CD4-positive, alpha-beta T cell treated with Interleukin-4 for 1 hour (primary cell): ENCODE data around the gene CLEC4C.
"Not testable (repeated sequence)": the region's sequence is repeated elsewhere in the genome, so short reads cannot be mapped to it uniquely, and the experiment has no call there.

Experiments
- DNase-seq, 2 donors: peaks; one replicate each; pipeline ENCODE4 v3.0.0-alpha.2; 2020 to 2022

Gene CLEC4C, protein sequence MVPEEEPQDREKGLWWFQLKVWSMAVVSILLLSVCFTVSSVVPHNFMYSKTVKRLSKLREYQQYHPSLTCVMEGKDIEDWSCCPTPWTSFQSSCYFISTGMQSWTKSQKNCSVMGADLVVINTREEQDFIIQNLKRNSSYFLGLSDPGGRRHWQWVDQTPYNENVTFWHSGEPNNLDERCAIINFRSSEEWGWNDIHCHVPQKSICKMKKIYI

DNA sequence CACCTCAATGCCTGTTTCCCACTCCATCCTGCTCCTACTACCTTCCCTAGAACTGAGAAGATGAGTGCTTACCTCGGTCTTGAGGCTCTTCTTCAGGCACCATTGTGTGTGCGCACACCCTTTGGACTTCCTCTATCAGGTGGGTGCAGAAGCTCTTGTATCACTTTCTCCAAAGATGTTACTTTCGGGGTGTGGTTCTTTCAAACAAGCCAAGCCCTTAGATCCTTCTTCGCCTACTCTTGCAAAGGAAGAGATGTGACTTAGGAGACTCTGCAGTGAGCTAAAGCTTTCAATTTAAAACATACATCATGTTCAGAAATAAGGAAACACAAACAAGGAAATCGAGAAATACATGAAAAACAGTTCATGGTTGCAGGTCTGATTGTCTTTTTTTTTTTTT is at the start of gene CLEC4C:
Gene CLEC4C (minus strand): TSS at position 130 of the 400 bp plus-strand sequence. CDS start 27 bp downstream, at position 103.
- DNase-seq = no peak

DNA sequence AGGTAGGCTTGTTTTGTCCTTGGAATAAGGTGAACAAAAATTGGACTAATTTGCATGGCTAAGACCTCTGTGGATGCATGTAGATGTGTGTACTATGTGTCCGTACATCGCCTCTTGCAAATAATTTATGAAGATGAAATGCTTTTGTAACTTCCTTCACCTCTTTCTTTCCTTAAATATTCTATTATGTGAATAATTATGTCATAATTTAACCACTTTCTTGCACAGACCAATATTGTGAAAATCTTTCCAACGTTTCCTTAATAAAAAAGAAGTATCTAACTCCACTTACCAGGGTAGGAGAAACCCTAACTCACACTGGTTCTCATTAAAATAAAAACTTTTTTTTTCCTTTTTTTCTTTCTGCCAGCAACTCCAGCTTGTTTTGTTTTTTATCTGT is 46.0 kb upstream of the CLEC4C start:
- DNase-seq = no peak

DNA sequence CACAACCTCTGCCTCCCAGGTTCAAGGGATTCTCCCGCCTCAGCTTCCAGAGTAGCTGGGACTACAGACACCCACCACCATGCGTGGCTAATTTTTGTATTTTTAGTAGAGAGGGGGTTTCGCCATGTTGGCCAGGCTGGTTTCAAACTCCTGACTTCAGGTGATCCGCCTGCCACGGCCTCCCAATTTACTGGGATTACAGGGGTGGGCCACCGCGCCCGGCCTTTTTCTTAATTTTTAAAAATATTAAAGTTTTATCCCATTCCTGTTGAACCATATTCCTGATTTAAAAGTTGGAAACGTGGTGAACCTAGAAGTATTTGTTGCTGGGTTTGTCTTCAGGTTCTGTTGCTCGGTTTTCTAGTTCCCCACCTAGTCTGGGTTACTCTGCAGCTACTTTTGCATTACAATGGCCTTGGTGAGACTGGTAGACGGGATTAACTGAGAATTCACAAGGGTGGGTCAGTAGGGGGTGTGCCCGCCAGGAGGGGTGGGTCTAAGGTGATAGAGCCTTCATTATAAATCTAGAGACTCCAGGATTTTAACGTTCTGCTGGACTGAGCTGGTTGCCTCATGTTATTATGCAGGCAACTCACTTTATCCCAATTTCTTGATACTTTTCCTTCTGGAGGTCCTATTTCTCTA is 41.8 kb upstream of the CLEC4C start, which contains the start of gene NANOG:
Gene NANOG (plus strand): TSS at position 519 of the 645 bp plus-strand sequence. CDS start 213 bp downstream, outside the sequence.
- DNase-seq = not testable (repeated sequence)

DNA sequence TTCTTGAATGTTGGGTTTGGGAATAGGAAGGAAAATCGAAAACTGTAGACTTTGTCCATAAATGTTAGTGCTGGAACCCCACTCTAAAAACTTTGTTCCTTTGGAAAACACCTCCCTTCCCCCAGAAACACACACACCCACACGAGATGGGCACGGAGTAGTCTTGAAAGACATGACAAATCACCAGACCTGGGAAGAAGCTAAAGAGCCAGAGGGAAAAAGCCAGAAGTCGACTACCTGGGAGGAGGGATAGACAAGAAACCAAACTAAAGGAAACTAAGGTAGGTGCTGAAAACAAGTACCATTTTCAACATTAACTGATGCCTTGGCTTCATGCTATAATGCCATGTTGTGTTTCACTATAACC is 41.1 kb upstream of the CLEC4C start:
- DNase-seq = no peak

DNA sequence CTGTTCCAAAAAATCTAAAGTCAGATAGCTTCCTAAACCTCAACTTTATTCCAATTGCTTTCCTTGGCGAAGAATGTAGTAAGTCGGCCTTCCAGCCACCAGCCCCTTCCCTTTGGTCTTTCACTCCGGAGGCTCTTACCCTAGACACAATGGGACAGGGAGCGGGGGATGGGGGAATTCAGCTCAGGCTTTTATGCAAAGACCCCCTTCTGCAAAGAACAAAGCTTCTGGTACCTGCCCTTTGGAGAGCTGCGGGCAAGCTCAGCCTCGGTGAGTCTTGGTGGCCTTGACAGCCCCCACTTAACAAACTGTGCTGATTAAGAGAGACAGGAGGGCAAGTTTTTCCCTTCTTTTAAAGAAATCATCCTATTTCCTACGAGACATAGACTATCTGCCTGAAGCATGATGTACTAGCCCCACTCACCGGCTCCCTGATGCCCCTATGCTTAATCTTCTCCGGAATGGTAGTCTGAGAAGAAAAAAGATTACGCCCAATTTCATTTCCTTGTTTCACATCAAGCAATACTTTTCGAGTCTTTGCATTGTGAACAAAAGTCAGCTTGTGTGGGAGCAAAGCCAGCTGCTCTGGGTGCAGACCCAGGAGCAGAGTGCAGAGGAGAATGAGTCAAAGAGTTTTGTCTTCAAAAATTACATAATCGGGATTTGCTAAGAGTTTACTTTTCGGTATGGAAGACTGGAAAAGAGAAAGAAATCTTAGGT is 40.6 kb upstream of the CLEC4C start:
- no peak for DNase-seq

DNA sequence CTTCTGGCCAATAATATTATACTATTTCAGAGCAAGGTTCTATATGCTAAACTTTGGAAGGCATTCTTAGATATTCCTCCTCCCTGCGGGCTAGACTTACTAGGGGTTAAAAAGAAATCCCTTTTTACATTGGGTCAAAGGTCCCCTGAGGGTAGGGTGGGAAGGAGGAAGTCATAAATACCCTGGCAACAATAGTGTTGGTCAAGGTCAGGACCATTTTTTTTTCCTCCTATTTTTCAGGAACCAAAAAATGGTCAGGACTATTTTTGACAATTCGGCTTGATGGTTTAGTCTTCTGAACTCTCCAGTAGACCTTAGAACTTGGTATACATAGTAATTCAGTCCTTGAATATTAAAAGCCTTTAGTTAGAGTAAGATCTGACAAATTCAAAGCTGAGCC is 37.5 kb upstream of the CLEC4C start:
- no peak for DNase-seq

DNA sequence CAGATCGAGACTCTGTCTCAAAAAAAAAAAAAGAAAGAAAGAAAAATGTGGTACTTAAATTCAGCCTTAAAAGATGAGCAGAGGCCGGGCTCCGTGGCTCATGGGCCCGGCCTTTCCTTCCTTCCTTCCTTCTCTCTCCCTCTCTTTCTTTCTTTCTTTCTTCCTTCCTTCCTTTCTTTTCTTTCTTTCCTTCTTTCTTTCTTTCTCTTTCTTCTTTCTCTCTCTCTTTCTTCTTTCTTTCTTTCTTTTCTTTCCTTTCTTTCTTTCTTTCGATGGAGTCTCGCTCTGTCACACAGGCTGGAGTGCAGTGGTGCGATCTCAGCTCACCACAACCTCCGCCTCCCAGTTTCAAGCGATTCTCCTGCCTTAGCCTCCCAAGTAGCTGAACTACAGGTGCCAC is 36.3 kb upstream of the CLEC4C start:
- not testable (repeated sequence) for DNase-seq

DNA sequence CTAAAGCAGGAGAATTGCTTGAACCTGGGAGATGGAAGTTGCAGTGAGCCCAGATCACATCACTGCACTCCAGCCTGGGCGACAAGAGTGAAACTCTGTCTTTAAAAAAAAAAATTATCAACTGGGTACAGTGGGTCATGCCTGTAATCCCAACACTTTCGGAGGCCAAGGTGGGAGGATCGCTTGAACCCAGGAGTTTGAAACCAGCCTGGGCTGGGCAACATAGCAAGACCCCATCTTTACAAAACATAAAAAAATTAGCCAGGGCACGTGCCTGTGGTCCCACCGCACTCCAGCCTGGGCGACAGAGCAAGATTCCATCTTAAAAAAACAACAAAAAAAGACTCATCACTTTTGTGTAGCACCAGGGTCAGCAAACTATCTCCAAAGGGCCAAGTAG is 34.9 kb upstream of the CLEC4C start:
- no peak for DNase-seq

DNA sequence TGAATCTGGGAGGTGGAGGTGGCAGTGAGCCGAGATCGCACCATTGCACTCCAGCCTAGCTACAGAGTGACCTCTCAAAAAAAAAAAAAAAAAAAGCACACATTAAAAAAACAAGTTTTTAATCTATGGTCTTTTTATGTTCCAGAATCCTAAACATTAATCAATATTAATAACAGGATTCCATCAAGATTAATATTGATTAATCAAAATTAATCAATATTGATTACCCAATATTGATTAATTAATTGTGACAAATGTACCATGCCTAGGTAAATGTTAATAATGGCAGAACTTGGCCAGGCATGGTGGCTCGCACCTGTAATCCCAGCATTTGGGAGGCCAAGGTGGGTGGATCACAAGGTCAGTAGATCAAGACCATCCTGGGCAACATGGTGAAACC is 34.1 kb upstream of the CLEC4C start:
- DNase-seq = no peak

DNA sequence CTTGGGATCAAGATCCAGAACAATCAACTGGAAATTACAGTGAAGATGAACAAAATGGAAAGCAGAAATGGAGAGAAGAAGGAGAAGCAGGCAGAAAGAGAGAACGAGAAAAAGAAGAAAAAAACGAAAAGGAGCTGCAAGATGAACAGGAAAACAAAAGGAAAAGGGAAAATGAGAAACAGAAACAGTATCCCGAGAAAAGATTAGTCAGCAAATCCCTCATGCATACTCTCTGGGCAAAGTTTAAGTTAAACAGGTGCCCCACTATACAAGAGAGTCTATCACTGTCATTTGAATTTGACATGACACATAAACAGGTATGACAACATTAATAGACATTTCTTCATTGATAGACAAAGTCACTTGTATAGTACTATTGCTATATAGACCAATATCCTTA is 22.8 kb upstream of the CLEC4C start:
- no peak for DNase-seq

DNA sequence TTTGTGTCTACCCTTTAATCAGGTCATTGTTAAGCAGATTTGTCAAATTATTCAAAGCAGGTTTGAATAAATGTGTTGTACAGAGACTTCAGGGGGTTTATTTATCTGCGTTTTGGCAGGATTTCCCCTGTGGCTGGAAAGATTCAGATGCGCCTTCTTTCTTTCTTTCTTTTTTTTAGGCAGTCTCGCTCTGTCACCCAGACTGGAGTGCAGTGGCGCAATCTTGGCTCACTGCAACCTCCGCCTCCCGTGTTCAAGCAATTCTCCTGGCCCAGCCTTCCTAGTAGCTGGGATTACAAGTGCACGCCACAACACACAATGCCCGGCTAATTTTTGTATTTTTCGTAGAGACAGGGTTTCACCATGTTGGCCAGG is 11.6 kb upstream of the CLEC4C start:
- DNase-seq = no peak

DNA sequence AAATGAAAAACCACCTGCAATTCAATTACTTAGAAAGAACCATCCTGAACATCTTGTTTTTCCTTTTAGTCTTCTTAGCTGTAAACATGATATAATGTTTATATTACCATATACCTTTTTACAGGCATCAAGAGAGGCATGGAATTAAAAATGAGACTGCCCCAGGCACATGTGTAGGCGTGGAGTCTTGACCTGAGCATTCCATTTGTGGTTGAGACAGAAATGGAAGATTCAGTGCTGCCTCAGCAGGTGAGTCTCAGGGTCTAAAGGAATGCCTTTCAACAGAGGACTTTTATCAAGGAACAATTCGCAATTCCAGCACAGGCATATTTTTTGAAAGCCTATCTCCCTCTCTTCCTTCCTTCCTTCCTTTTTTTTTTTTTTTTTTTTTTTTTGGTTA is 9.8 kb upstream of the CLEC4C start:
- no peak for DNase-seq

DNA sequence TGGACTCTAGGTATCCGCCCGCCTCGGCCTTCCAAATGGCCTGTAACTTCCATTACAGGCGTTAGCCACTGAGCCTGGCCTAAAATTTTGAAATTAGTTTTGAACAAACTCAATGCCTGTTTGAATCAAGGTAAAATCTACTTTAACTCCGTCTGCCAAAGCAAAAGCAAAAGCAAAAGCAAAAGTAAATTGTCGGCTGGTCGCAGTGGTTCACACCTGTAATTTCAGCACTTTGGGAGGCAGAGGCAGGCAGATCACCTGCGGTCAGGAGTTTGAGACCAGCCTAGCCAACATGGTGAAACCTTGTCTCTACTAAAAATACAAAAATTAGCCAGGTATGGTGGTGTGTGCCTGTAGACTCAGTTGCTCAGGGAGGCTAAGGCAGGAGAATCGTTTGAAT is 8.5 kb upstream of the CLEC4C start:
- DNase-seq = peak in 1 of 2 donors; percentile 42

DNA sequence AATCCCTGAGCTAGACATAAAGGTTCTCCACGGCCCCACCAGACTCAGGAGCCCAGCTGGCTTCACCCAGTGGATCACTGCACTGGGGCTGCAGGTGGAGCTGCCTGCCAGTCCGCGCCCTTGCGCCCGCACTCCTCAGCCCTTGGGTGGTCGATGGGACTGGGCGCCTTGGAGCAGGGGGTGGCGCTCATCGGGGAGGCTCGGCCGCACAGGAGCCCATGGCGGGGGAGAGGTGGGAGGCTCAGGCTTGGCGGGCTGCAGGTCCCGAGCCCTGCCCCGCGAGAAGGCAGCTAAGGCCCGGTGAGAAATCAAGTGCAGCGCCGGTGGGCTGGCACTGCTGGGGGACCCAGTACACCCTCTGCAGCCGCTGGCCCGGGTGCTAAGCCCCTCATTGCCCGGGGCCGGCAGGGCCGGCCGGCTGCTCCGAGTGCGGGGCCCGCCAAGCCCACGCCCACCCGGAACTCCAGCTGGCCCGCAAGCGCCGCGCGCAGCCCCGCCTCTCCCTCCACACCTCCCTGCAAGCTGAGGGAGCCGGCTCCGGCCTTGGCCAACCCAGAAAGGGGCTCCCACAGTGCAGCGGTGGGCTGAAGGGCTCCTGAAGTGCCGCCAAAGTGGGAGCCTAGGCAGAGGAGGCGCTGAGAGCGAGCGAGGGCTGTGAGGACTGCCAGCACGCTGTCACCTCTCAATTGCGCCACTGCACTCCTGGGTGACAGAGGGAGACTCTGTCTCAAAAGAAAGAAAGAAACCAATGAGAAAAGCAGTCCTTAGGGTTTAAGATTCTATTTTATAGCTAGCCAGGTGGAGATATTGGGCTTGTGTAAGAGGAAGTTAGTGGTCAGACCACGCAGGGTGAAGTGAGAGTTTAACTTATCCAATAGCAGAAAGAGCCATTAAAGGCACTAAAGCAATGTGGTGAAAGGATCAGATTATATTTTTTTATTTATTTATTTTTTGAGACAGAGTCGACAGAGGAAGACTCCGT is 5.1 kb upstream of the CLEC4C start:
- peak in 1 of 2 donors; percentile 4 for DNase-seq

DNA sequence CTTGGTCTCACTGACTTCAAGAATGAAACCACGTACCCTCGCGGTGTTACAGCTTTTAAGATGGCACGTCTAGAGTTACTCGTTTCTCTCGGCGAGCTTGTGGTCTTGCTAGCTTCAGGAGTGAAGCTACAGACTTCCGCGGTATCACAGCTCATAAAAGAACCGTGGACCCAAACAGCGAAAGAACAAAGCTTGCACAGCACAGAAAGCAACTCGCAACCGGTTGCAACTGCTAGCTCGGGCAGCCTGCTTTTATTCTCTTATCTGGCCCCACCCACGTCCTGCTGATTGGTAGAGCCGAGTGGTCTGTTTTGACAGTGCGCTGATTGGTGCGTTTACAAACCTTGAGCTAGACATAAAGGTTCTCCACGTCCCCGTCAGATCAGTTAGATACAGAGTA is 4.2 kb upstream of the CLEC4C start:
- no peak for DNase-seq

DNA sequence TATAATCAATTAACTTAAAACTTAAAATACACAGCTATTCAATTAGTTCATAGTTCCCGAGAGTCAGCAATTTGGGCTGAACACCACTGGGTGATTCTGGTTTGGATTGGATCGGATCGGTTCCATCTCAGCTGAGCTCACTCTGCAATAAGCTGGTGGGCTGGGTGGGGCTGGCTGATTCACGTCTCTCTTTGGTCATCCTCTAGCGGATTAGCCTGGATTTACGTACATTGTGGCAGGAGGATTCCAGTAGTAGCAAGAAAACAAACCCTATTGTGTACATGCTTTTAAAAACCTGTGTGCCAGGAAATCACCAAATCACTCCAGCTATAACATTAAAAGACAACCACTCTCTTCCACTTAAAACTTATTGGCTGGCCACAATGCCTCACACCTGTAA is 3.2 kb upstream of the CLEC4C start:
- no peak for DNase-seq

DNA sequence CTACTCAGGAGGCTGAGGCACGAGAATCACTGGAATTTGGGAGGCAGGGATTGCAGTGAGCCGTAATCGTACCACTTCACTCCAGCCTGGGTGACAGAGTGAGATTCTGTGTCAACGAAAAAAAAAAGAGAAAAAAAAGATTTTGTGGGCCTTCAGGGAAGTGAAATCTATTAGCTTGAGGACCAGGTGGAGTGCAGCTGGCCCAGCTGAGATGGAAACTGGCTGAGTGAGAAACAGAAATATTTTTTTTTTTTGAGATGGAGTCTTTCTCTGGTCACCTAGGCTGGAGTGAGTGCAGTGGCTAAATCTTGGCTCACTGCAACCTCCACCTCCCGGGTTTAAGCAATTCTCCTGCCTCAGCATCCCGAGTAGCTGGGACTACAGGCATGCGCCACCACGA is 2.3 kb upstream of the CLEC4C start:
- DNase-seq = no peak

DNA sequence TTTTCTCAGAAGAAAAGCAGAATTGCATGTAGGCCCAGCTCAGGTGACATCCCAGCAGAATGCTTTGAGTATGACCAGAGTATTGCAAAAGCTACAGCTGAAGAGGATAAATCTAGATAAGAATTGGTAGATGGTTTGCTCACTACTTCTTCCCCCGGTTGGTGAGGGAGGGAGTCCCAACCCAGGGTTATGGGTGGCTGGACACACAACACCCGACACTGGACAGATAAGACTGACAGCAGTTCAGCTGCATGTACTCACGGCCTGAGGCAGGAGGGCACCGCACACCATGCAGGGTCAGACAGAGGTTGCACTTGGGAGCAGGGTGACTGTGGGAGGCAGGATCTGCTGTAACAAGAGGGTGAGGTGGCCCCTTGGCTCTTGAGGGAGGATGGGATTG is 1.7 kb upstream of the CLEC4C start:
- DNase-seq = no peak

DNA sequence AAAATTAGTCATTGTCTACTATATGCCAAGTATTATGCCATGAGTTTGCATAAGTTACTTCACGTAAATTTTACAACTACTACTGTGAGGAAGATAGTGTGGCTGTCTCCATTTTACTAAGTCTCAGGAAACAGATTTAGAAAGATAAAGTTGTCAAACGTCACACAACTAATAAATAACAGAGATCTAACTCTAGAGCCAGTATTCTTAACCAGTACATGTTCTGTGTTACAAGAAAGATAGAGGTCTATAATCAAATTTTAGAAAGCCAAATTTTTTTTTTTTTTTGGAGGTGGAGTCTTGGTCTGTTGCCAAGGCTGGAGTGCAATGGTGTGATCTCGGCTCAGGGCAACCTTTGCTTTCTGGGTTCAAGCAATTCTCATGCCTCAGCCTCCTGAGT is 14.2 kb downstream of the CLEC4C start:
- no peak for DNase-seq

DNA sequence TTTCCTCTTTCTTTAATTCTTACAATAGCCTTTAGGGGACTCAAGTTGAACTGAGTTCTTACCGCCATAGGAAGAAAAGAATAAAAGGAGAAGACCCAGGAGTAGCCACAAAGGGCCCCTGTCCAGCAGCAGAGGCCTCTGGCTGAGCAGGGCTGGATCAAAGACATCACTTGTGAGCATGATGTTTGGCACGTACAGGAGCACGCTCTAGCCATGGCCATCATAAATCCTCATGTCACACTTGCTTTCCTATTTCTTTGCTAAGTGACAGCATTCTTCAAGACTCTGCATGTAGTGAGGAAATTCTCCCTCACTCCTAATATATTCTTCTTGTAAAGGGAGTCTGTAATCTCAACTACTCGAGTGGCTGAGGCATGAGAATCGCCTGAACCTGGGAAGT is 15.7 kb downstream of the CLEC4C start:
- no peak for DNase-seq

DNA sequence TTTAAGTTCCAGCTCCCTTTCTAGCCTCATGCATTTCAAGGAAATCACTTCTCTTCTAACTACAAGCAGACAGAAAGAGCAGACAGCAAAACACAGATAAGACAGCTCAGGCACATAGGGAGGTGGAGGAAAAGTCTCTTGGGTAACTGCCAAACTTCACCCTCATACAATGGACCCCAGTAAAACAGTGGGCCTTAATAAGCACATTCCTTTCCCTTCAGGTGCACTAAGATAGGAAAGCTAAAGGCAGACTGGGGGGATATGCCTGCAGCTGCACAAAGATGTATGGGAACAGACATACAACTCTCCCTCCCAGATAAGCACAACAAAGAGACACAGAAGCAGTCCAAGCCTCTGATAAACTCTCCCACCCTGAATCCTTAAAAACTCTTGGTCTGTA is 16.2 kb downstream of the CLEC4C start:
- not testable (repeated sequence) for DNase-seq

DNA sequence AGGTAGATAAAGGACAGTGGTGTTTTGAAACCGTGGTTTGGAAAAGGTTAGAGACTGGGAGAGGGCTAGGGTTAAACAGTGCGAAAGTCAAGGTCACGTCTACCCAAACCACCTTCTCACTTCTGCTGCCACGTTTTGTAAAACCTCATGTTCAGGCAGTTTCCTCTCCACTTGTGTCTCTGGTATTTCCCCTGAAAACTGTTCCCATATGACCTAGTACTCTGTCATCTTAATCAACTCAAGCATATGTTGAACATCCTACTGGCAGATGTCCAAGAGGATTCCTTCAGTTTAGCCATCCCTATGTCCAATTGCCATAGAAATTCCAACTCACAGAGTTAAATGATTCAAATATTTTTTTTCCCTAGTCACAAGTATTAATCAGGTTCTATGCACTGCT is 17.4 kb downstream of the CLEC4C start:
- no peak for DNase-seq

DNA sequence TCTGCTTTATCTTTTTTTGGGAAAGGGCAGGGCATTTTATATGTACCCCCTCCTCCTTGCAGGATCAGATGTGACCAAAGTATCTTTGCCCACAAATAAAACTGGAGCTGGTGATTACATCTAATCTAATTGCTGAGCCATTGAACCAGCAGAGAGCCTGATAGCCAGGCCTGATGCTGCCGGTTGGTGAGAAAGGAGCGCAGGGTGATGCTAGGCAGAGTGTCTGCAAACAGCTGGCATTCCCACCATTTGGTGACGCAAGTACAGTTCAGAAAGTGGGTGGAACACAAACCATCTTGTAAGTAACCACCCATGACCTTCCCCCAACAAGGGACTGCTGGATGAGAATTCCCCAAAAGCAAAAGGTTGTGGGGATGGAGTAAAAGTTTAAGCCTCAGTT is 23.2 kb downstream of the CLEC4C start:
- DNase-seq = no peak
